BLaER1 (cell line): ENCODE results near the gene NFIC.

ENCODE experiments used
- H3K27ac ChIP-seq: shearing (Covaris generic); formaldehyde crosslinking; 2 replicates; pipeline ENCODE4 v1.8.1; 2022
- H3K27me3 ChIP-seq: shearing (Covaris generic); formaldehyde crosslinking; 2 replicates; pipeline ENCODE4 v1.8.1; 2022
- H3K36me3 ChIP-seq: shearing (Covaris generic); formaldehyde crosslinking; 2 replicates; pipeline ENCODE4 v1.8.1; 2022
- H3K4me1 ChIP-seq: shearing (Covaris generic); formaldehyde crosslinking; 2 replicates; pipeline ENCODE4 v1.8.1; 2022
- H3K4me2 ChIP-seq: shearing (Covaris generic); formaldehyde crosslinking; 2 replicates; pipeline ENCODE4 v1.8.1; 2022
- H3K4me3 ChIP-seq: shearing (Covaris generic); formaldehyde crosslinking; 2 replicates; pipeline ENCODE4 v1.8.1; 2022
- H3K9ac ChIP-seq: shearing (Covaris generic); formaldehyde crosslinking; 2 replicates; pipeline ENCODE4 v1.8.1; 2022
- H3K9me3 ChIP-seq: shearing (Covaris generic); formaldehyde crosslinking; 2 replicates; pipeline ENCODE4 v1.8.1; 2022
- H4K20me1 ChIP-seq: shearing (Covaris generic); formaldehyde crosslinking; 2 replicates; pipeline ENCODE4 v1.8.1; 2022
- Cebpa-rat ChIP-seq: shearing (Covaris generic); IDR thresholded peaks from 2 replicates; pipeline ENCODE4 v1.8.1; 2022

Gene NFIC

GRCh38 chr19:3365093-3365835 is 1.1 kb upstream of the NFIC start:
- Histone ChIP-seq H3K36me3 (no peaks in the 10 kb centered on the region), H3K4me3 (peak overlapping the region; percentile 74)

GRCh38 chr19:3366753-3367627 is 607 bp downstream of the NFIC start:
- peak overlapping the region; percentile 90 for H3K9ac ChIP-seq
- peaks cover 83% of the 10 kb centered on the region for H3K4me1 ChIP-seq
- H3K4me2 ChIP-seq = peak overlapping the region; percentile 96

More at GRCh38 chr19:3365093-3365835, 1.1 kb upstream of the NFIC start:
- Histone ChIP-seq H4K20me1 (peaks cover 66% of the 10 kb centered on the region), H3K9me3 (no peaks in the 10 kb centered on the region), H3K4me2 (peak overlapping the region; percentile 95), H3K9ac (peak overlapping the region; percentile 90), H3K4me1 (peaks cover 74% of the 10 kb centered on the region), H3K27me3 (no peaks in the 10 kb centered on the region), H3K27ac (peak overlapping the region; percentile 95)
- no peak for TF ChIP-seq Cebpa-rat

GRCh38 chr19:3367628-3368440 is 1.5 kb downstream of the NFIC start:
- Histone ChIP-seq H3K9me3 (no peaks in the 10 kb centered on the region), H3K27ac (peak overlapping the region; percentile 95), H3K36me3 (no peaks in the 10 kb centered on the region), H3K4me3 (peak overlapping the region; percentile 74), H3K27me3 (no peaks in the 10 kb centered on the region), H4K20me1 (peaks cover 74% of the 10 kb centered on the region), H3K4me2 (peak overlapping the region; percentile 96), H3K4me1 (peaks cover 83% of the 10 kb centered on the region), H3K9ac (peak overlapping the region; percentile 90)
- no peak for TF ChIP-seq Cebpa-rat

More at GRCh38 chr19:3366753-3367627, 607 bp downstream of the NFIC start:
- no peaks in the 10 kb centered on the region for H3K27me3 ChIP-seq
- peak overlapping the region; percentile 95 for H3K27ac ChIP-seq
- no peaks in the 10 kb centered on the region for H3K9me3 ChIP-seq
- H3K36me3 ChIP-seq = no peaks in the 10 kb centered on the region
- H3K4me3 ChIP-seq = peak overlapping the region; percentile 74
- no peak for TF ChIP-seq Cebpa-rat
- peaks cover 74% of the 10 kb centered on the region for H4K20me1 ChIP-seq

- no peaks in the 10 kb centered on the region for H3K27me3 ChIP-seq
- peaks cover 78% of the 10 kb centered on the region for H4K20me1 ChIP-seq
- H3K27ac ChIP-seq = peak overlapping the region; percentile 95
- no peaks in the 10 kb centered on the region for H3K36me3 ChIP-seq
- no peak for TF ChIP-seq Cebpa-rat
- peak overlapping the region; percentile 90 for H3K9ac ChIP-seq
- H3K4me3 ChIP-seq = peak overlapping the region; percentile 74
- H3K4me2 ChIP-seq = peak overlapping the region; percentile 96
- peaks cover 82% of the 10 kb centered on the region for H3K4me1 ChIP-seq
- H3K9me3 ChIP-seq = no peaks in the 10 kb centered on the region
These were observed 2.0 kb downstream of the NFIC start for GRCh38 chr19:3368441-3368795.

- Histone ChIP-seq H3K4me1 (peaks cover 82% of the 10 kb centered on the region), H3K4me2 (peak overlapping the region; percentile 96), H3K27ac (peak overlapping the region; percentile 95), H3K4me3 (peak overlapping the region; percentile 74), H3K27me3 (no peaks in the 10 kb centered on the region), H3K9ac (peak overlapping the region; percentile 90), H3K36me3 (peaks cover 4% of the 10 kb centered on the region), H4K20me1 (peaks cover 78% of the 10 kb centered on the region), H3K9me3 (no peaks in the 10 kb centered on the region)
- TF ChIP-seq Cebpa-rat = no peak
These were observed 2.5 kb downstream of the NFIC start for GRCh38 chr19:3368848-3369336.

GRCh38 chr19:3369337-3370213 is 3.2 kb downstream of the NFIC start:
- Histone ChIP-seq H3K4me1 (peaks cover 82% of the 10 kb centered on the region), H3K27me3 (no peaks in the 10 kb centered on the region), H3K9me3 (no peaks in the 10 kb centered on the region), H3K9ac (peak overlapping the region; percentile 90), H3K4me3 (peak overlapping the region; percentile 74), H4K20me1 (peaks cover 78% of the 10 kb centered on the region), H3K27ac (peak overlapping the region; percentile 95), H3K4me2 (peak overlapping the region; percentile 96), H3K36me3 (peaks cover 11% of the 10 kb centered on the region)
- no peak for TF ChIP-seq Cebpa-rat

GRCh38 chr19:3370214-3370720 is 3.9 kb downstream of the NFIC start:
- Histone ChIP-seq H3K4me3 (peak overlapping the region; percentile 74), H3K9ac (peak overlapping the region; percentile 90), H3K4me2 (peak overlapping the region; percentile 96), H3K4me1 (peaks cover 82% of the 10 kb centered on the region), H3K27ac (peak overlapping the region; percentile 95), H3K9me3 (no peaks in the 10 kb centered on the region), H4K20me1 (peaks cover 78% of the 10 kb centered on the region), H3K27me3 (no peaks in the 10 kb centered on the region), H3K36me3 (peaks cover 15% of the 10 kb centered on the region)
- TF ChIP-seq Cebpa-rat = no peak
